Measurements from ENCODE around the gene HLA-A. TPM values are rescaled to one million over a fixed set of nuclear protein-coding genes. Genes with fewer than 3 reads are reported as not detected.

The HLA-A gene
- total RNA-seq = 124 and 168 TPM in 2 replicates

DNA sequence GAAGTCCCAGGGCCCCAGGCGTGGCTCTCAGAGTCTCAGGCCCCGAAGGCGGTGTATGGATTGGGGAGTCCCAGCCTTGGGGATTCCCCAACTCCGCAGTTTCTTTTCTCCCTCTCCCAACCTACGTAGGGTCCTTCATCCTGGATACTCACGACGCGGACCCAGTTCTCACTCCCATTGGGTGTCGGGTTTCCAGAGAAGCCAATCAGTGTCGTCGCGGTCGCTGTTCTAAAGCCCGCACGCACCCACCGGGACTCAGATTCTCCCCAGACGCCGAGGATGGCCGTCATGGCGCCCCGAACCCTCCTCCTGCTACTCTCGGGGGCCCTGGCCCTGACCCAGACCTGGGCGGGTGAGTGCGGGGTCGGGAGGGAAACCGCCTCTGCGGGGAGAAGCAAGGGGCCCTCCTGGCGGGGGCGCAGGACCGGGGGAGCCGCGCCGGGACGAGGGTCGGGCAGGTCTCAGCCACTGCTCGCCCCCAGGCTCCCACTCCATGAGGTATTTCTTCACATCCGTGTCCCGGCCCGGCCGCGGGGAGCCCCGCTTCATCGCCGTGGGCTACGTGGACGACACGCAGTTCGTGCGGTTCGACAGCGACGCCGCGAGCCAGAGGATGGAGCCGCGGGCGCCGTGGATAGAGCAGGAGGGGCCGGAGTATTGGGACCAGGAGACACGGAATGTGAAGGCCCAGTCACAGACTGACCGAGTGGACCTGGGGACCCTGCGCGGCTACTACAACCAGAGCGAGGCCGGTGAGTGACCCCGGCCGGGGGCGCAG, at the start of gene HLA-A:
HLA-A (plus strand) TSS at position 258 of the 778 bp plus-strand sequence; CDS start at position 280, 22 bp downstream.

Other genes with a start within 250 kb of the HLA-A start
- 10.9 and 21.6 TPM in 2 replicates for gene HLA-F, start 219.1 kb upstream of the HLA-A start, total RNA-seq
- gene HLA-G, start 114.7 kb upstream of the HLA-A start, total RNA-seq = 0.23 TPM in 1 of 2 replicates, not detected in the other
- gene POLR1H, start 118.7 kb downstream of the HLA-A start, total RNA-seq = 43.4 and 51.1 TPM in 2 replicates
- 42.6 and 43.7 TPM in 2 replicates for gene PPP1R11, start 124.7 kb downstream of the HLA-A start, total RNA-seq
- gene RNF39, start 133.2 kb downstream of the HLA-A start, total RNA-seq = 2.9 and 7.2 TPM in 2 replicates
- not detected in 2 replicates for gene TRIM31, start 170.6 kb downstream of the HLA-A start, total RNA-seq
- gene TRIM40, start 193.6 kb downstream of the HLA-A start, total RNA-seq = not detected in 2 replicates
- gene TRIM10, start 218.7 kb downstream of the HLA-A start, total RNA-seq = not detected in 2 replicates
- gene TRIM15, start 221.0 kb downstream of the HLA-A start, total RNA-seq = not detected in 2 replicates

Data from hair follicular keratinocyte (primary cell).